CD14-positive monocyte (primary cell): Measurements from ENCODE around the gene MXRA8. TPM values are rescaled to one million over a fixed set of nuclear protein-coding genes. Genes with fewer than 3 reads are reported as not detected.

Source experiments
- DNase-seq, 3 donors: peaks; one replicate each; pipeline ENCODE4 v3.0.0-alpha.2; 2011 to 2022
- H2AFZ ChIP-seq: 2 replicates; pipeline ENCODE4 v1.6.0; 2012; ENCODE audit warnings: mild to moderate bottlenecking, low read depth, low read length, inconsistent platforms; ENCODE audit not compliant: insufficient read depth, poor library complexity, severe bottlenecking
- H3K27ac ChIP-seq, 2 donors: 1 replicate in 1 of 2; 2 replicates in 1 of 2; pipeline ENCODE4 v1.5.1; 2012 to 2013; ENCODE audit warnings: low read length in 2 of 2, control low read depth in 1 of 2, inconsistent platforms in 1 of 2, low read depth in 1 of 2, mild to moderate bottlenecking in 1 of 2
- H3K27me3 ChIP-seq, 2 donors: one replicate each; pipeline versions ENCODE4 v1.6.0 to v1.6.1; 2011 to 2013; ENCODE audit warnings: low read length in 2 of 2; ENCODE audit not compliant: control insufficient read depth in 2 of 2, insufficient read depth in 2 of 2
- H3K36me3 ChIP-seq, 2 donors: replicated peaks in 1 of 2; 1 replicate in 1 of 2; 2 replicates in 1 of 2; pipeline versions ENCODE4 v1.5.1 to v1.6.1; 2012 to 2013; ENCODE audit warnings: low read length in 2 of 2, control low read depth in 1 of 2, inconsistent platforms in 1 of 2, mild to moderate bottlenecking in 1 of 2; ENCODE audit not compliant: insufficient read depth in 2 of 2, control insufficient read depth in 1 of 2
- H3K4me1 ChIP-seq, 2 donors: 1 replicate in 1 of 2; 2 replicates in 1 of 2; pipeline versions ENCODE4 v1.5.1 to v1.6.1; 2012 to 2013; ENCODE audit warnings: low read length in 2 of 2, control low read depth in 1 of 2, inconsistent platforms in 1 of 2, mild to moderate bottlenecking in 1 of 2, moderate library complexity in 1 of 2; ENCODE audit not compliant: insufficient read depth in 2 of 2, control insufficient read depth in 1 of 2
- H3K4me2 ChIP-seq: replicated peaks from 2 replicates; pipeline ENCODE3; 2012; ENCODE audit warnings: low read length, moderate library complexity, mild to moderate bottlenecking; ENCODE audit not compliant: poor library complexity, severe bottlenecking; ENCODE audit errors: extremely low read depth
- H3K4me3 ChIP-seq, 3 experiments: fragments of 200-600 bp in 1 of 3; sonication (generic) in 1 of 3; replicated peaks in 1 of 3; 1 replicate in 2 of 3; 2 replicates in 1 of 3; pipeline ENCODE4 v1.5.1; 2011 to 2013; ENCODE audit warnings: low read length in 3 of 3, mild to moderate bottlenecking in 3 of 3, control low read depth in 2 of 3, low read depth in 2 of 3, inconsistent platforms in 1 of 3, moderate library complexity in 1 of 3
- H3K79me2 ChIP-seq: 2 replicates; pipeline ENCODE4 v1.6.0; 2012; ENCODE audit warnings: mild to moderate bottlenecking, control low read depth, inconsistent platforms, low read length, moderate library complexity; ENCODE audit not compliant: insufficient read depth
- H3K9ac ChIP-seq: 2 replicates; pipeline ENCODE4 v1.6.0; 2017; ENCODE audit warnings: low read length, mild to moderate bottlenecking; ENCODE audit not compliant: insufficient read depth, poor library complexity, severe bottlenecking
- H3K9me3 ChIP-seq, 2 donors: replicated peaks in 1 of 2; 1 replicate in 1 of 2; 2 replicates in 1 of 2; pipeline versions ENCODE4 v1.5.1 to v1.6.1; 2012 to 2013; ENCODE audit warnings: low read length in 2 of 2, control low read depth in 1 of 2; ENCODE audit not compliant: control insufficient read depth in 1 of 2, insufficient read depth in 1 of 2
- H4K20me1 ChIP-seq: 2 replicates; pipeline ENCODE4 v1.6.0; 2012; ENCODE audit warnings: mild to moderate bottlenecking, low read length, control low read depth, moderate library complexity; ENCODE audit not compliant: insufficient read depth
- H3K27ac Mint-ChIP-seq, 7 donors: one replicate each; pipeline ENCODE4 v1.8.0; 2020; ENCODE audit warnings: mild to moderate bottlenecking in 7 of 7, mixed read lengths in 7 of 7, moderate library complexity in 6 of 7, inconsistent platforms in 2 of 7
- H3K27me3 Mint-ChIP-seq, 3 donors: one replicate each; pipeline ENCODE4 v1.8.0; 2021 to 2022; ENCODE audit warnings: low read depth in 3 of 3, mild to moderate bottlenecking in 3 of 3, mixed read lengths in 3 of 3, moderate library complexity in 3 of 3, inconsistent platforms in 1 of 3
- H3K36me3 Mint-ChIP-seq, 2 donors: one replicate each; pipeline ENCODE4 v1.8.0; 2020; ENCODE audit warnings: mixed read lengths in 2 of 2, inconsistent platforms in 1 of 2, mild to moderate bottlenecking in 1 of 2
- H3K4me1 Mint-ChIP-seq: one replicate; pipeline ENCODE4 v1.8.0; 2020; ENCODE audit warnings: mild to moderate bottlenecking, mixed read lengths
- H3K4me3 Mint-ChIP-seq, 2 donors: one replicate each; pipeline ENCODE4 v1.8.0; 2020; ENCODE audit warnings: mild to moderate bottlenecking in 2 of 2, mixed read lengths in 2 of 2, moderate library complexity in 1 of 2
- H3K9me3 Mint-ChIP-seq, 7 donors: one replicate each; pipeline ENCODE4 v1.8.0; 2020 to 2022; ENCODE audit warnings: mixed read lengths in 7 of 7, mild to moderate bottlenecking in 6 of 7, moderate library complexity in 6 of 7, inconsistent platforms in 2 of 7
- WGBS: methylation state at CpG from one replicate; pipeline ENCODE4 v1.1.5; 2013; ENCODE audit warnings: missing lambda C conversion rate; ENCODE audit not compliant: insufficient coverage; 5-methylcytosine and 5-hydroxymethylcytosine counted together
- intact Hi-C, 2 donors: fragments of 100-400 bp; cut with micrococcal nuclease; formaldehyde crosslinking; loops; one replicate each; pipeline versions ENCODE4 v1.15.0 to v1.15.1; 2023
- polyA plus RNA-seq, 3 donors: library from polyadenylated mRNA; depleted of rRNA in 1 of 3; unstranded in 2 of 3; stranded (reverse) in 1 of 3; fragments of 300-500 nt in 2 of 3; fragments of >200 nt in 1 of 3; fragmentation: Illumina TruSeq in 2 of 3; gene quantifications; 1 replicate in 2 of 3; 2 replicates in 1 of 3; pipeline ENCODE4 v1.2.3, GENCODE V29; 2012 to 2021
- TF ChIP-seq, protein P1 (sequence below): fragments of 200-600 bp; IDR thresholded peaks from one replicate; pipeline ENCODE4 v1.8.0; 2022; ENCODE audit warnings: antibody characterized with exemption, mild to moderate bottlenecking

Gene MXRA8
- polyA plus RNA-seq, 3 donors, result not detected

GRCh38 chr1:1376551-1377226, 18.3 kb upstream of the MXRA8 start:
- Histone ChIP-seq H3K4me1 (peaks cover 24 to 35% of the 10 kb centered on the region in 2 donors), H3K9me3 (no peaks in the 10 kb centered on the region), H3K36me3 (peaks cover 2 to 18% of the 10 kb centered on the region in 2 donors), H3K27ac (peak overlapping the region in 1 of 2 donors; percentile 88), H2AFZ (no peak overlapping the region), H3K4me2 (no peak overlapping the region), H3K9ac (no peak overlapping the region), H3K79me2 (peaks cover 20% of the 10 kb centered on the region), H3K27me3 (no peaks in the 10 kb centered on the region), H3K4me3 (no peak overlapping the region), H4K20me1 (peaks cover 15% of the 10 kb centered on the region)
- no peak for DNase-seq
- no peaks in the 10 kb centered on the region for H3K27me3 Mint-ChIP-seq
- H3K27ac Mint-ChIP-seq, result peak overlapping the region in 5 of 7 donors; percentile 63 to 98 (median 87)
- intact Hi-C loops, result loop anchor here in 1 of 2 donors (5.0 to 10.0 kb wide), 3 partner anchors 69 to 362 kb away; partner anchors contain the start of genes ACAP3, C1orf159, ISG15 and PUSL1
- peaks cover 23% of the 10 kb centered on the region for H3K4me1 Mint-ChIP-seq
- TF ChIP-seq, protein P1, sequence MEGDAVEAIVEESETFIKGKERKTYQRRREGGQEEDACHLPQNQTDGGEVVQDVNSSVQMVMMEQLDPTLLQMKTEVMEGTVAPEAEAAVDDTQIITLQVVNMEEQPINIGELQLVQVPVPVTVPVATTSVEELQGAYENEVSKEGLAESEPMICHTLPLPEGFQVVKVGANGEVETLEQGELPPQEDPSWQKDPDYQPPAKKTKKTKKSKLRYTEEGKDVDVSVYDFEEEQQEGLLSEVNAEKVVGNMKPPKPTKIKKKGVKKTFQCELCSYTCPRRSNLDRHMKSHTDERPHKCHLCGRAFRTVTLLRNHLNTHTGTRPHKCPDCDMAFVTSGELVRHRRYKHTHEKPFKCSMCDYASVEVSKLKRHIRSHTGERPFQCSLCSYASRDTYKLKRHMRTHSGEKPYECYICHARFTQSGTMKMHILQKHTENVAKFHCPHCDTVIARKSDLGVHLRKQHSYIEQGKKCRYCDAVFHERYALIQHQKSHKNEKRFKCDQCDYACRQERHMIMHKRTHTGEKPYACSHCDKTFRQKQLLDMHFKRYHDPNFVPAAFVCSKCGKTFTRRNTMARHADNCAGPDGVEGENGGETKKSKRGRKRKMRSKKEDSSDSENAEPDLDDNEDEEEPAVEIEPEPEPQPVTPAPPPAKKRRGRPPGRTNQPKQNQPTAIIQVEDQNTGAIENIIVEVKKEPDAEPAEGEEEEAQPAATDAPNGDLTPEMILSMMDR, result no peak
- 97% methylated on average over 8 of the region's 10 CpGs for WGBS
- H3K9me3 Mint-ChIP-seq, result no peaks in the 10 kb centered on the region
- H3K36me3 Mint-ChIP-seq, result peaks cover 11 to 18% of the 10 kb centered on the region in 2 donors
- H3K4me3 Mint-ChIP-seq, result peak overlapping the region in 1 of 2 donors; percentile 2

GRCh38 chr1:1374929-1375662, 16.7 kb upstream of the MXRA8 start, which contains the start of gene AURKAIP1:
TSS of gene AURKAIP1 (minus strand) at chr1:1375207. CDS start at chr1:1374756, 451 bp downstream.
- Histone ChIP-seq H3K4me2 (peak within 1 kb of the TSS; percentile 72), H3K4me3 (peak within 1 kb of the TSS; percentile 82 to 92 (median 83)), H3K36me3 (peaks cover 0 to 9% of the 10 kb centered on the region in 2 donors), H3K79me2 (peaks cover 20% of the 10 kb centered on the region), H3K4me1 (peaks cover 37 to 49% of the 10 kb centered on the region in 2 donors), H3K9ac (peak within 1 kb of the TSS; percentile 96), H4K20me1 (peaks cover 19% of the 10 kb centered on the region), H2AFZ (peak within 1 kb of the TSS; percentile 87), H3K27me3 (no peaks in the 10 kb centered on the region), H3K27ac (peak within 1 kb of the TSS; percentile 88 to 94), H3K9me3 (no peaks in the 10 kb centered on the region)
- H3K4me1 Mint-ChIP-seq, result peaks cover 39% of the 10 kb centered on the region
- TF ChIP-seq, protein P1, result peak; percentile 24
- intact Hi-C loops, result loop anchor here in 1 of 2 donors (5.0 to 10.0 kb wide), 3 partner anchors 68 to 360 kb away; partner anchors contain the start of genes ACAP3, C1orf159, ISG15 and PUSL1
- H3K4me3 Mint-ChIP-seq, result peak within 1 kb of the TSS; percentile 81 to 90
- H3K27ac Mint-ChIP-seq, result peak within 1 kb of the TSS; percentile 95 to 99 (median 97)
- DNase-seq, result peak; percentile 100
- peaks cover 0 to 2% (median 0%) of the 10 kb centered on the region in 7 donors for H3K9me3 Mint-ChIP-seq
- under 1% methylated on average over 85 of the region's 85 CpGs for WGBS
- peaks cover 3 to 4% (median 3%) of the 10 kb centered on the region in 3 donors for H3K27me3 Mint-ChIP-seq
- peaks cover 8 to 12% of the 10 kb centered on the region in 2 donors for H3K36me3 Mint-ChIP-seq
